ENCODE results near the gene TGFBR2.
A peak's percentile ranks its signal among the peaks of the same experiment; 100 is the strongest.

The TGFBR2 gene

GRCh38 chr3:30602946-30603345, 3.5 kb upstream of the TGFBR2 start:
- DNase-seq (ENCODE audit: low read depth, low spot score): no peak

DNA sequence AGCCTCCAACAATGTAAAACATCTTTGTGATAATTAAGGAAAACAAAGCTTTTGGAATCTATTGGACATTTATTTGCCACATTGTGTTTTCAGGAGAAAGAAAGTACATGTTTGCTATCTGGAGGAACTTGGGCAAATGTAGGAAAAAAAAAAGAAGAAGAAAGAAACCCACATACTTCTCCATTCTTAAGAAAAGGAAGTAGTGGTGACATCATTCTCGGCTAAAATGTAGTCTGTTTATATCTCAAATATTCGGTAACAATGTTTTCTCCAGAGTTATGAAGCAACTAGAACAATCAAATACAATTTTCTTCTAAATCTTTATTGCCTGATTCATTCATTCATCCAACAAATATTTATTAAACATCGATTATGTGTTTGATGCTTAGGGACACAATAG, 2.3 kb upstream of the TGFBR2 start:
- DNase-seq (ENCODE audit: low read depth, low spot score): no peak

DNA sequence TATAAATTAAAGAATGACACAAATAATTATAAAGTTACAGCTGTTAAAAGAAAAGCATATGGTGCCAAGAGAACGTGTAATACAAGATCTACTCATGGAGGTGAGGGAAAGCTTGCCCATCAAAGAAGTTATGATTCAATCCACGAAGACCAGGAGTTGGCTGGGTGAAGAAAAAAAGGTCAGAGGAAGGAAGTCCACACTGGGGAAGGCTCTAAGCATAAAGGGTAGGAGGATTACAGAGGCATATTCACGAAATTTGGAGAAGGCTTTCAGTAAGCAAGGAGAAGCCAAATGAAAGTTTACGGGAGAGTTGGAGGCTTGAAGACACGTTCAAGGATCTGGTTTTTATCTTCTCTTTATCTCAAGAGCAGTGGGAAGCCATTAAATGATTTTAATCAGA, 1.8 kb upstream of the TGFBR2 start:
- no peak for DNase-seq (ENCODE audit: low read depth, low spot score)

DNA sequence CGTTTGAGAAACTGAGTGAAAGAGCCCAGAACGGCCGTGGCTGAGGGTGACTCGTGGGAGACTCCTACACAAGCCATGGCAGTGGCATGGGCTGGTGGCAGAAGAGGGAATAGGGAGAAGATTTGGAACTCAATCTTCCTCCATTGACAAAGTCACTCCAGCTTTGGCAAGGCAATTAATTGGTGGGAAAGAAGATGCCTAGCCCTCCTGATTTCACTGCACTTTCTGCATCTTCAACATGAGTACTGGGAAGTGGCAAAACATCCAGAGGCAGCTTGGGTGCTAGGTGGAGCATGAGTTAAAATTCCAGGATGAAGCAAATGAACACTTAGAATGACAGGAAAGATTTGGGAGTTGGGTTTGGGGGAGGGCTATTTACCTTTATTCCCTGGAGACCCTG, 1.4 kb upstream of the TGFBR2 start:
- DNase-seq (ENCODE audit: low read depth, low spot score): no peak

DNA sequence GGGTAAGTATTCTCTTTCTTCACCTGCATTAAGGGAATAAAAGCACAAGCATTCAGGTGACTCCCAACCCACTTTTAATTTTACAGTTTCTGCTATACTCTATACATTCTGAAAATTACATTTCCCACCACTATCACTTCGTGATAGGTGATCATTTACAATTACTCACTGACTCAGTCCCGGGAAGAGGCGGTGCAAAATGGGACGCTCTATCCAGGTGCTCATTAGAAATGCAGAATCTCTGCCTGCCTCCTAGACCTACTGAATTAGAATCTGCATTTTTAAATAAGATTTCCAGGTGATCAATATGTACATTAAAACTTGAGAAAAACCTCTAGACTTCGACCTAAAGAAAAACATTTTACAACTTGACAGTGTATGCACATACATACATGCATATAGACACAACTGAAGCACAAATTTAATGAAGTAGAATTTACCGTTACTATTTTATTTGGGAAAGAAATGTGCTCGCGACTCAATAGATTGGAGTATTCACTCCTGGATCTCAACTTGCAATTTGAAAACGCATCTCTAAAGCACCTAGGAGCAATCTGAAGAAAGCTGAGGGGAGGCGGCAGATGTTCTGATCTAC, 598 bp upstream of the TGFBR2 start:
- no peak for DNase-seq (ENCODE audit: low read depth, low spot score)

GRCh38 chr3:30607032-30607833, 832 bp downstream of the TGFBR2 start:
- peak; percentile 34 for DNase-seq (ENCODE audit: low read depth, low spot score)

DNA sequence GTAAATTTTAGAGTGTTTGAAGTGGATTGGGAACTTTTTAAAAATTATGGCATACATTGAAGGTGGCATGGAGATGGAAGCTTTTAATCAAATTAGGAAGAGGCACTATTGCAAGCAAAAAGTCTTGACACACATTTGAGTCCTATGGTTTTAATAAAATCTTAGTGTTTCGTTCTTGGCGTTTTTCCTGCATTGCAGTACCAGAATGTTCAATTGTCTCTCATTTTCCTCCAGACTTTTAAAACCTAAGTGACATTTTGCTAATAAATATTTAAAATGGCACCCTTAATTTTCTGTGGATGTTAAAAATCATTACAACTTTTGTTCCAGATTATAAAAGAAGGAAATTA, 2.2 kb downstream of the TGFBR2 start:
- no peak for DNase-seq (ENCODE audit: low read depth, low spot score)

DNA sequence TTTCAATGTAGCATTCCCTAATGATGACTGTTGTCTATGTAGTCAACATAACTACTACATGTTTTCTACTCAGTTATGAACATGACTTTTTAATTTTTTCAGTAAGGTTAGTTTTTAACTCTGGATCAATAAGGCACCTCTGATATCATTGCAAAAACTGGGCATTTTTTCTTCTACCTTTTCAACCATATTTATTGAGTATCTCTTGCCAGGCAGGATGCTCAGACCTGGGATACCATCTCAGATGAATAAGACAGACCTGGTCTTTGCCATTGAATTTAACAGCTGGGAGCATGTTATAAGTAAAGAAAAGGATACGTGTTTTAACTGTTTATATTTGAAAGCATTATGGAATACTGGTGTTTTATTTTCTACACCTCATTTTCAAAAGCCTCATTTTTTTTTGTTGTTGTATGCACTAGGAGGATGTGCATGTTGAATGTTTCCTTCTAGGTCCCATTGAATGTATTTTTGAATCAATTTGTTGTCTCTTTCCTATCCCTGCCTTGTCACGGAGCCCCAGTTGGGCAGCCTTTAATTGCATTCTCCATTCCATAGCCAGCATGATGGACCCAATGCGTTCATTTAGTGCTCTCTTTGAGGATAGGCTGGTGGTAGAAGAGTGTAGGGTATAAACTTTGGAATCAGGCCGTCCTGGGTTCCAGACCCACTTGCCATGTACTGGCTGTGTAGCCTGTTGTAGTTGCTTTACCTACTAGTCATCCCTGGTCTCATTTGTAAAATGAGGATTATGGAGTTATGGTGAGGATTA, 3.7 kb downstream of the TGFBR2 start:
- no peak for DNase-seq (ENCODE audit: low read depth, low spot score)

DNA sequence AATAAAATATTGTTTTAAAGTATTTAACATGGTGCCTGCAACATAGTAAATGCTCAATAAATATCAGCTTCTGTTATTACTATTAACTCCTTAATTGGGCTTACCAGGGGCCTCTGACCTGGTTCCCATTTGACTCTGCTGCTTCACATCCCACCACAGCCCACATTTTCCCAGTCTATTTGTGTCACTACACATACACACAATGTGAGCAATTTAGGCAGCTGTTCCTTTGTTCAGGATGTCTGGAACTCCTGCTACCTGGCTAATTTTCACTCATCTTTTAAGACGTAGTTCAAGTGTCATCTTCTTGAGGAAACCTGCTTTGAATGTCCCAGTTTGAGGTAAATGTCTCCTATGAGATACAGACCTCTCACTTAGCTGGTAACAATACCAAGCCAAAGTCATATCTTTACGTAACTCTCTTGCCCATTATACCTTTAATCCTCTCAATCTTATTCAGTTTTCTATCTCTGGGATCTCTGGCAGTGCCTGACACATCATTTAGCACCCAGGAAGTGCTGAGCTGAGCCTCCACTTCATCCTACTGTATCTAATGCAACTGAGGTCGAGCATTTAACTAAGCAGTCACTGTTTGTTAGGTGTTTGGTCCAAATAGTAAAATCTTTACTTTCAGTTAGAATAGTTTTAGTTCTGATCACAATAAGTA, 4.4 kb downstream of the TGFBR2 start:
- DNase-seq (ENCODE audit: low read depth, low spot score): no peak

DNA sequence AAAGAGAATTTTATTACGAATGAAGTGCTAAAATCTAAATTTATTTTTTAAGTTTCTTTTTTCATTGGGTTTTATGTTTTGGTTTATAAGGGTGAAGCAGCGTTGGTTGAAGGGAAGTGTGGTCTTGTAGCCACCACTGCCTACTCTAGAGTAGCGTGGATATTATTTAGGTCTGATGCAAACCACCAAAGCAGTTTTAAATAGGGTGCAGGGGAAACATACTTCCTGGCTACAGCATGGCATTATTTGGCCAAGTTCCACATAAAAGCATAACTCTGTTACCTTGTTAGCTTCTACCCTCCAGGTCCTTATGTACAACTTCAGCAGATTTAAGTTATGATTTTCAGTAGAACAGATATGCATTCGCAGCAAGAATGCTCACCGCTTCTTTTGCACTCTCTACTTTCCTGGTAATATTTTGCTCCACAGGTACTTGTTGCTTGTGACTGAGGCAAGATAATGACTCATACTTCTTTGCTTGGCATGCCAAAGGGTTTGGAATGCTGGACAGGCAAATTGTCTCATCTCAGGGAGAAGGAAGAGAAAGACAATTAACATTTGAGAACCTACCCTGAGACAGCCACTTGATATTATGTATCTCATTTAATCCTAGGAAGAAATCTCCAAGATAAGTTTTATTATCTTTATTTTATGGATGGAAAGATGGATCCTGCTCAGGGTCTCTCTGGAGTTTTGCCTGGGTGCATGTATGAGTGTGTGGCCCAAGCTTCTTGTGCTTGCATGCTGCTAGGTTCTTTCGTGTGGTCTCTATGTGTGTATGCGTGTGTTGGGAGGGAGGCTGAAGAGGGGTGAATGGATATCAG, 5.4 kb downstream of the TGFBR2 start:
- no peak for DNase-seq (ENCODE audit: low read depth, low spot score)

DNA sequence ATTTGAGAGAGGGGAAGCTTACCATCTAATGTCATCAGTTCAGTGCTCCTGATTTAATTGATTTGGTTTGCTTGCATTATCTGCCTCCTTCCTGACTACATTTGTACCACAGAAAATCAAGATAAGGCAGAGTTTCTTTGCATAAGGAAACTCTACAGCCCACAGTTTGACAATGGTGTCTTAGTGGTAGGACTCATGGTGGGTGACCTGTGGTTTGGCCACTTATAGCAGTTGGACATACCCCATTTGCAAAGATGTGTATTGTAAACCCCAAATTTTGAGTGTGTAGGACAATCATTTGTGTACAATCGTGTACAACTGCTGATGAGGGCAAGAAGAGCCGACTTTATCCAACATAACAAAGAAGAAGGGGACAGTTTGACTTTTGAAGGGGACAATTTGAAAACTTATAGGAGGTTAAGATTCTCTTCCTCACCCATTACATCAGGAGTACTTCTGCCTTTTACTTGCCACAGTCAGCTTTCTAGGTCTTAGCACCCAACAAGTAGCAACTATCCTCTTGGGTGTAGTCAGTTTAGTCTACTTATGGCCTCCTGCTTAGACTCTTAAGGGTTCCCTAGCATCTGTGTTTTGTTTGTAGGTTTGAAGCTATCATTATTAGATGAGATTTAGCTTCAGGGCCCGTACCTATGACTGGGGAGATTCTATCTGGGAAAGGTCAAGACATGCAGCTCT, 6.2 kb downstream of the TGFBR2 start:
- no peak for DNase-seq (ENCODE audit: low read depth, low spot score)

- DNase-seq (ENCODE audit: low read depth, low spot score): no peak
Observed at GRCh38 chr3:30613133-30613825, 6.9 kb downstream of the TGFBR2 start.

DNA sequence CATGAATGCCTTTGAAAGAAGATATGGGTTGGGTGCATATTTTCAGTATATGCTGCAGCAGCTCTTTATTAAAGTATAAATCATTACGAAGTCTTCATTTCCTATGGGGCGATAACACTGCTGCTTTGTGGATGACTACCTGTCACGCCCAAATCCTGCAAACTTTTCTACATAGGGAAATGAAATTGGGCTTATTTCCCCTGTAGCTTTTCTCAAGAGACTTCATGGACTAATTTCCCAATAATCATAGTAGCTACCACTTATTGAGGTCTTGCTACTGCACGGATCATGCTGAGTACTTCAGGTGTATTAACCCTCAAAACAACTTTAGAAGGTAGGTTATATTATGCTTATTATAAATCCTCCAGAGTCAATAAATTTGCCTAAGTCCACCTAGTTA, 8.0 kb downstream of the TGFBR2 start:
- DNase-seq (ENCODE audit: low read depth, low spot score): no peak

- DNase-seq (ENCODE audit: low read depth, low spot score): no peak
Observed at GRCh38 chr3:30614943-30615342, 8.5 kb downstream of the TGFBR2 start.

DNA sequence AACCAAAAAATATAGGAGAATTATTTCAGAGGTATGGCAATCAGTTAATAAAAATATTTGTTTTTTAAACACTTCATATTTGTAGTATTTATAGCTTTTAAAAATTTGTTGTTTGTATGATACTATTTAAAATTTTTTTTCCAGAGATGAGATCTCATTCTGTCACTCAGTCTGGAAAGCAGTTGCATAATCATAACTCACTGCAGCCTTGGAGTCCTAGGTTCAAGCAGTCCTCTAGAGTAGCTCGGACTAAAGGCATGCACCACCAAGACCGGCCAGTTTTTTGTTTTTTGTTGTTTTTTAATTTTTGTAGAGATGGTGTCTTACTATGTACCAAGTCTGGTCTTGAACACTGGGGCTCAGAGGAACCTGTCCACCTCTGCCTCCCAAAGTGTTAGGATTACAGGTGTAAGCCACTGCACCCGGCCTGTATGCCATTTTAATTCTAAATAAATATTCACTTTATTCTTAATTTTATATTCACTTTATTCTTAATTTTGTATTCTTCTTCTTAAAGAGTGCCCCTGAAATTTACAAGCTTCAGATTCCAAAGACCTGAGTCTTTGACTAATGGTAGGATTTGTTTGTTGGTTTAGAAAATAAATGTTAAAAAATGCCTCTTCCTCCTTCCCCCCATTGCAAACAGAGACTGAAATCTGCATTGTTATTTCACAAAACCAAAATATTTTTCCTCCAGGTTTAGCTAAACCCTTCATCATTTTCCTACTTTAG, 9.4 kb downstream of the TGFBR2 start:
- no peak for DNase-seq (ENCODE audit: low read depth, low spot score)

- DNase-seq (ENCODE audit: low read depth, low spot score): no peak
Observed at GRCh38 chr3:30616347-30617027, 10.1 kb downstream of the TGFBR2 start.

DNA sequence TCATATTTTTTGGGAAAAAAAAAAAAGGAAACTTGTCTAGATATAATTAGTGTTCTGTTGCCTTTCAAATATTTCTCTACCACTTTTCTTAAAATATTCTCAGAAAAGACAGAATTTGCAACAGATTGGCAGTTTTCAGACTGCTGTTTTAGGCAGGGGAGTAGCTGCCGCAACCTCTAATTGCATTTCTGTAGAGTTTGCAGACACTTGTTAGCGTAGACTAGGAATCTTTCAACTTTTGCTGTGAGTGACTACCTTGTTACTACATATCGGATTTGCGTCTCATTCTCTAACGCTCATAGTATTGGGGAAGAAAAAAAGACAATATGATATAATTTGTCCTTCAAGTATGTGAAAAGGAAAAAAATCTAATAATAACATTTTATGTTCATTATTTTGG, 10.7 kb downstream of the TGFBR2 start:
- no peak for DNase-seq (ENCODE audit: low read depth, low spot score)

DNA sequence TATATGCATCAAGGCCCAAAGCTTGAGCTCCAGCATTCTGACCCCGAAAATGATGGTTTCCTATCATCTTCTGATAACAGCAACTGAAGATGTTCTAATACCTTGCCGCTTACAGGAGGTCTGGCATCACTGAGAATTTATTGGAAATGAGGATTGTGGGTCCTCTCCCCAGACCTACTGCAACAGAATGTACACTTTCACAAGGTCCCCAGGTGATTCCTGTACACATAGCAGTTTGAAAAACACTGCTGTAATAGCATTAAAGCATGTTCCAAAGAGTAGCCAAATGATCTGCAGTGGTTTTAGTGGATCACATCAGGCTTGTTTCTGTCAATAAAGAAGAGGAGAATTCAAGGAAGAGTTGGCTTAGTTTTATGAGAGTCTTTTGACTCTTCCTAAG, 11.3 kb downstream of the TGFBR2 start:
- no peak for DNase-seq (ENCODE audit: low read depth, low spot score)

DNA sequence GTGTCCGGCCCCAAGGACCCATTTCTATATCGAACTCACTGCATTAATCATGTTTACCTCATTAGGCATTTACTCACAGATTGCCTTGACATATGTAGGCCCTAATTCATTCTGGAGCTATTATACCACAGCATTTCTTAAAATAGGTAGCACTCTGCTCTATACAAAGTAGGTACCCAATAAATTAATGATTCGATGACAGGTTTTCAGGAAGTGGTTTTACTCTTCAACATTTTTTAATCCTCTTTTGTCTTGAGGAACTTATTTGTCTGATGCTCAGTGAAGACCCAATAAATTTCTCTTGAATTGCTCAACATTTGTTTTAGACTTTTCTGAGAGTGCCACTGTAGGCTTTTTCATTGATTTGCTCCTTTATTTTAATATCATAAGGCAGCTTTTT, 12.1 kb downstream of the TGFBR2 start:
- no peak for DNase-seq (ENCODE audit: low read depth, low spot score)
